Subcutaneous abdominal adipose tissue (tissue), 5 donors: Measurements from ENCODE around the gene DHRS7B.
A peak's percentile ranks its signal among the peaks of the same experiment; 100 is the strongest.
"Not testable (repeated sequence)": the region's sequence is repeated elsewhere in the genome, so short reads cannot be mapped to it uniquely, and the experiment has no call there.

Experiments
- H3K27ac ChIP-seq: one replicate; pipeline ENCODE4 v1.7.0; 2013; ENCODE audit warnings: low read depth, mild to moderate bottlenecking, inconsistent platforms, low read length, moderate library complexity
- H3K27me3 ChIP-seq, 5 donors: one replicate each; pipeline ENCODE4 v1.7.0; 2013; ENCODE audit warnings: low read length in 5 of 5, inconsistent platforms in 1 of 5; ENCODE audit not compliant: control insufficient read depth in 5 of 5, insufficient read depth in 4 of 5
- H3K36me3 ChIP-seq, 5 donors: one replicate each; pipeline ENCODE4 v1.7.0; 2013; ENCODE audit warnings: low read length in 5 of 5; ENCODE audit not compliant: control insufficient read depth in 5 of 5, insufficient read depth in 5 of 5
- H3K4me1 ChIP-seq, 5 donors: one replicate each; pipeline ENCODE4 v1.7.0; 2013; ENCODE audit warnings: low read length in 5 of 5, mild to moderate bottlenecking in 3 of 5, moderate library complexity in 1 of 5; ENCODE audit not compliant: control insufficient read depth in 5 of 5, insufficient read depth in 5 of 5
- H3K4me3 ChIP-seq, 5 donors: one replicate each; pipeline ENCODE4 v1.7.0; 2013; ENCODE audit warnings: low read length in 5 of 5, low read depth in 1 of 5
- H3K9ac ChIP-seq, 5 donors: one replicate each; pipeline ENCODE4 v1.7.0; 2013; ENCODE audit warnings: low read length in 5 of 5, mild to moderate bottlenecking in 4 of 5, moderate library complexity in 3 of 5
- H3K9me3 ChIP-seq, 5 donors: one replicate each; pipeline ENCODE4 v1.7.0; 2013; ENCODE audit warnings: low read length in 5 of 5; ENCODE audit not compliant: control insufficient read depth in 5 of 5
- donor health status: healthy.
- donor health status: healthy.
- donor health status: healthy.
- donor health status: healthy.
- donor health status: healthy.

The DHRS7B gene

GRCh38 chr17:21223086-21223485 is 96.3 kb downstream of the DHRS7B start:
- H3K27ac ChIP-seq, result no peak overlapping the region
- no peaks in the 10 kb centered on the region for H3K9me3 ChIP-seq
- no peak overlapping the region for H3K9ac ChIP-seq
- no peak overlapping the region for H3K4me3 ChIP-seq
- peaks cover 0 to 17% (median 11%) of the 10 kb centered on the region in 5 donors for H3K4me1 ChIP-seq
- peaks cover 0 to 6% (median 0%) of the 10 kb centered on the region in 5 donors for H3K36me3 ChIP-seq
- H3K27me3 ChIP-seq, result no peaks in the 10 kb centered on the region

- H3K4me1 ChIP-seq, result peaks cover 0 to 13% (median 6%) of the 10 kb centered on the region in 5 donors
- not testable (repeated sequence) for H3K4me3 ChIP-seq, H3K9ac ChIP-seq, H3K36me3 ChIP-seq, H3K27ac ChIP-seq, H3K27me3 ChIP-seq, H3K9me3 ChIP-seq
These were observed 100.5 kb downstream of the DHRS7B start for GRCh38 chr17:21227277-21227676.

- Histone ChIP-seq H3K4me3 (no peak overlapping the region), H3K27ac (no peak overlapping the region), H3K9me3 (peaks cover 0 to 6% (median 4%) of the 10 kb centered on the region in 5 donors), H3K9ac (no peak overlapping the region), H3K36me3 (no peaks in the 10 kb centered on the region), H3K27me3 (no peaks in the 10 kb centered on the region), H3K4me1 (peaks cover 0 to 13% (median 6%) of the 10 kb centered on the region in 5 donors)
These were observed 101.3 kb downstream of the DHRS7B start for GRCh38 chr17:21228111-21228510.

DNA sequence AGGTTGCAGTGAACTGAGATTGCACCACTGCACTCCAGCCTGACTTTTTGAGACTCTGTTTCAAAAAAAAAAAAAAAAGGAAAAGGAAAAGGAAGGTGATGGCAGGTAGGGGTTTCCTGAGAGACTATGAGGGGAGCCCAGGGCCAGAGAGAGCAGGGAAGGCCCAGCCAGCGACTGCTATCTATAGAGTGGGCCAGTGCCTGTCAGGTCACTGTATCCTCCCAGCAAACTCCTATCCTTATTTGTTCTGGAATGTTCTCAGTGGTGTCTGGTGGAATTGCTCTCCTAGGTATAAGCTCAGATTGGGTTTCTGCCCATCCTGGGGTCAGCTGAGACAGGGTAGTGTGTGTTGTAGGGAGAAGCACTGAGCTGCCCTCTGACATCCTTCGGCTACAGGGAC is 102.1 kb downstream of the DHRS7B start:
- no peak overlapping the region for H3K27ac ChIP-seq
- no peaks in the 10 kb centered on the region for H3K27me3 ChIP-seq
- no peaks in the 10 kb centered on the region for H3K36me3 ChIP-seq

DNA sequence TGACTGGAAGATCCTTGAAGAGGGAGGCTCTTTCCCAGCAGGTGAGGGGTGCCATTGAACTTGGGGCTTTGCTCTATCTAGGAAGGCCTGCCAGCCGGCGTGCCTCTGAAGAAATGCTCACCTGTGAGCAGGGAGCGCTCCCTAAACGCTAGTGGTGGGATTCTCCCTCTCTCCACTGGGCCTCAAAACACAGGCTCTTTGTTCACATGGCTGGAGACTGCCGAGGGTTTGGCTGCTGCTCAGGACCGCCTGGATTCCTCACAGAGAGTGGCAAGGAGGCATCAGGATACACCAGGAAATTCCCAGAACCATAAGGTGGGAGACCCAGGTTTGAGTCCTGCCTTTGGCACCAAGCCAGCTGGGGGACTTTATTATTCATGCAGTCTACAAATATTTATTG is 104.8 kb downstream of the DHRS7B start:
- no peak overlapping the region for H3K27ac ChIP-seq
- peaks cover 2 to 23% (median 13%) of the 10 kb centered on the region in 5 donors for H3K4me1 ChIP-seq
- no peaks in the 10 kb centered on the region for H3K36me3 ChIP-seq
- no peak overlapping the region for H3K9ac ChIP-seq
- peaks cover 0 to 8% (median 4%) of the 10 kb centered on the region in 5 donors for H3K9me3 ChIP-seq
- no peaks in the 10 kb centered on the region for H3K27me3 ChIP-seq
- no peak overlapping the region for H3K4me3 ChIP-seq

More for the DNA sequence above, 102.1 kb downstream of the DHRS7B start:
- Histone ChIP-seq H3K4me1 (peaks cover 1 to 16% (median 11%) of the 10 kb centered on the region in 5 donors), H3K9ac (no peak overlapping the region), H3K9me3 (peaks cover 0 to 8% (median 4%) of the 10 kb centered on the region in 5 donors), H3K4me3 (no peak overlapping the region)

DNA sequence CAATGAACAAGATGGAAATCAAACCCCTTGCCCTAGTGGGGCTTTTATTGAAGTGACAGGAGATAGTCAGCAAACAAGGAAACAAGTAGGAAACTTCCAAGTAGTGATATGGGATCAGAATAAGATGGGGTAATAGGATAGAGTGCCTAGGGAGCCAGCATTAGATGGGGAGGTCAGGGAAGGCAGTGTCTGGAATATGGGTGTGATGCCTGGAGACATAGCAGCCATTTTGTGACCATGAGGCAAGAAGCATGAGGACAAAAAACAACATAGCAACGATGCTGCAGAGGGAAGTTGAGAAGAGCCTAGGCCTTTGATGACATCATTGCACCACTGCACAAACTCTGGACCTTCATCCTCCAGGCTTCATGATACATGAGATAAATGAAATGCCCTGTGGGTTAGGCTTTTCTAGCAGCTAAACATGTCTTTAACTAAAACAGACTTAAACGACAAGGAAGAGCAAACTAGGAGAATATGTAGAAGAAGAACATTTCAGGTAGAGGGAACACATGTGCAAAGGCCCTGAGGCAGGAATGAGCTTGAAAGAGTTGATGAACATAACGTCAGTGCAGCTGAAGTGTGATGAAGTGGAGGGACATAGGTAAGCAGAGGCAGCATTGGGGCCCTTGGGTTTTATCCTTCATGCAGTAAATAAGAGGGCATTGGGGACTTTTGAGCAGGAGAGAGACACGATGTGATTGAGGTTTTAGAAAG is 105.4 kb downstream of the DHRS7B start:
- no peak overlapping the region for H3K4me3 ChIP-seq
- no peaks in the 10 kb centered on the region for H3K27me3 ChIP-seq
- H3K4me1 ChIP-seq, result peaks cover 2 to 23% (median 13%) of the 10 kb centered on the region in 5 donors
- H3K27ac ChIP-seq, result no peak overlapping the region
- H3K9me3 ChIP-seq, result peaks cover 0 to 8% (median 4%) of the 10 kb centered on the region in 5 donors
- H3K9ac ChIP-seq, result no peak overlapping the region
- H3K36me3 ChIP-seq, result no peaks in the 10 kb centered on the region

DNA sequence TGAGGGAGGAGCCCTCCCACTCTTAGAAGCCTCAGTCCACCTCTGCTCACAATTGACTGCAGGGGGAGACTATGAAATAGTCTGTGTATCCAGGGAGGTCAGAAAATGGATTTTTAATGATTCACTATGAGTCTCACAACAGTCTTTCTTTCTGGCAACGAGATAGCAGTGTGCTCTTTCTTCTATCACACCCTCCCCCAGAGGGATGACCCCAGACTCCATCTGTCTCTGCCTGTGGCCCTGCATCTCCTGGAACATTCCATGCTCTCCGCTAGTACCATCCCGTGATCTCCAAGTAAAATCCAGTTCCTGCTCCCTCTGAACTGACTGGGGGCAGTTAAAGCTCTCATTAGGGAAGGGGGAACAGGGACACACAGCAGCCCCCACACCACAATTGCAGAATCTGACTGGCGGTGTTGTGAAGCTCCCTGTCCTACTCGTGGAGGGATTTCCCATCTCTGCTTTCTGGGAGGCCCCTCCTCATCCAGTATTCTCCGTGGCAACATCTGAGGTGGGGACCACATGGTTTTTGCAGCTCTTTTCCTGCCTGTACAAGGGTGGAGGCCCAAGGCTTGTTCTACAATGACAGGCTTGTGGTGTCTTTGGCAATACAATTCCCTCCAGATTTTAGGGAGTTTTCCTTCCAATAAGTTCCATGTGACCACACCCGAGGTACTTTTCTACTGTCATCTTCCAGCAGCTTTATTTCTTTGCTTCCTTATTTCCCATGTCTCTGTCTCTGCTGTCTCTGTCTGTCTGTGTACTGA is 107.0 kb downstream of the DHRS7B start:
- Histone ChIP-seq H3K4me1 (peaks cover 2 to 15% (median 13%) of the 10 kb centered on the region in 5 donors), H3K27me3 (no peaks in the 10 kb centered on the region), H3K4me3 (no peak overlapping the region), H3K9me3 (peaks cover 0 to 8% (median 4%) of the 10 kb centered on the region in 5 donors), H3K36me3 (no peaks in the 10 kb centered on the region), H3K9ac (no peak overlapping the region), H3K27ac (peak overlapping the region; percentile 57)

DNA sequence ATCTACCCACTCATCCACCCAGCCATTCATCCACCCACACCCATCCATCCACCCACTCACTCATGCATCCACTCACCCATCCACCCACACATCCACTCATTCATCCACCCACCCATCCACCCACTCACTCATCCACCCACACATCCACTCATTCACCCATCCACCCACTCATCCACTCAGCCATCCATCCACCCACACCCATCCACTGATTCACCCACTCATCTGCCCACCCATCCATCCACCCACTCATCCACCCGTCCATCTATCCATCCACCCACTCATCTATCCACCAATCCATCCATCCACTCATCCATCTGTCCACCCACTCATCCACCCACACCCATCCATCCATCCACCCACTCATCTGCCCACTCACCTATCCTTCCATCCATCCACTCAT is 109.2 kb downstream of the DHRS7B start:
- peaks cover 0 to 5% (median under 1%) of the 10 kb centered on the region in 5 donors for H3K36me3 ChIP-seq
- peaks cover 0 to 8% (median 4%) of the 10 kb centered on the region in 5 donors for H3K9me3 ChIP-seq
- H3K27me3 ChIP-seq, result no peaks in the 10 kb centered on the region
- H3K4me1 ChIP-seq, result peaks cover 2 to 22% (median 20%) of the 10 kb centered on the region in 5 donors
- no peak overlapping the region for H3K4me3 ChIP-seq
- H3K9ac ChIP-seq, result no peak overlapping the region
- H3K27ac ChIP-seq, result no peak overlapping the region

DNA sequence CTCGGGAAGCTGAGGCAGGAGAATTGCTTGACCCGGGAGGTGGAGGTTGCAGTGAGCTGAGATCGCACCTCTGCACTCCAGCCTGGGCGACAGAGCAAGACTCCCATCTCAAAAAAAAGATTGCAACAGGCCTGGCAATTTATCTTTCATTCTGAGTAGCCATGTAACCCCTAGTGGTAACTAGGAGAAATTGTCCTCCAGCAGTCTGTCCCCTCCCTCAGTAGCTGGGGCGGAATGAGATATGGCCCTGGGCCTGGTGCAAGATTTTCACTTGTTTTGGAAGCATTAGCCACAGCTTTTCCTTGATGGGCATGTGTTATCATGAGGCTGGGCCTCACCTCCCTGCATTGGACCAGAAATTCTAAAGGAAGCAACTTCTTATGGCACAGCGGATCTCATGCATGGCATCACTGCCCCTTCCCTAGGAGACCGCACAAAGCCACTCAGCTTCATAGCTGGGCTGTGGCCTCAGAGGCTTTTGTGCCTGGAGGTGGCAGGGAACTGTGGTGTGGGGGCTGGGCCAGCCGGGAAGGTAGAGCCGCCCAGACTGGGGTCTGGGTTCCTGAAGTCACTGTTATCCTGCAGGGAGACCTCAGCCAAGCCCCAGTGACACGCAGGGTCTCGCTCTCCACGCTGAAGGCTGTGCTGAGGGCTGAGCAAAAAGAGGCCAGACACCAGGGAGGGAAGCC is 113.1 kb downstream of the DHRS7B start:
- H3K4me3 ChIP-seq, result no peak overlapping the region
- no peak overlapping the region for H3K27ac ChIP-seq
- peaks cover 1 to 44% (median 37%) of the 10 kb centered on the region in 5 donors for H3K4me1 ChIP-seq
- H3K27me3 ChIP-seq, result no peaks in the 10 kb centered on the region
- H3K9ac ChIP-seq, result no peak overlapping the region
- H3K36me3 ChIP-seq, result peaks cover 0 to 37% (median 28%) of the 10 kb centered on the region in 5 donors
- no peaks in the 10 kb centered on the region for H3K9me3 ChIP-seq
